NCI-H1105 (cell line): ENCODE data around the gene IRAK3.
"Not testable (repeated sequence)": the region's sequence is repeated elsewhere in the genome, so short reads cannot be mapped to it uniquely, and the experiment has no call there.

ENCODE experiments used
- DNase-seq: peaks from one replicate; lab custom pipeline; 2025; lab: John Stamatoyannopoulos, UW

The IRAK3 gene

GRCh38 chr12:66170606-66171005, 18.4 kb upstream of the IRAK3 start:
- DNase-seq, result no peak

- not testable (repeated sequence) for DNase-seq
These were observed 14.4 kb upstream of the IRAK3 start for GRCh38 chr12:66174391-66175325.

GRCh38 chr12:66176105-66176900, 12.7 kb upstream of the IRAK3 start:
- no peak for DNase-seq

- DNase-seq, result no peak
These were observed 6.1 kb upstream of the IRAK3 start for GRCh38 chr12:66182956-66183355.

GRCh38 chr12:66184822-66185221, 4.2 kb upstream of the IRAK3 start:
- DNase-seq, result not testable (repeated sequence)

GRCh38 chr12:66187036-66187435, 2.0 kb upstream of the IRAK3 start:
- no peak for DNase-seq

- DNase-seq, result no peak
These were observed 1.2 kb upstream of the IRAK3 start for GRCh38 chr12:66187821-66188220.

- no peak for DNase-seq
These were observed 451 bp downstream of the IRAK3 start for GRCh38 chr12:66189486-66189843.

GRCh38 chr12:66189889-66190288, 875 bp downstream of the IRAK3 start:
- DNase-seq, result no peak

GRCh38 chr12:66190519-66191370, 1.7 kb downstream of the IRAK3 start:
- DNase-seq, result no peak

GRCh38 chr12:66191547-66192126, 2.6 kb downstream of the IRAK3 start:
- DNase-seq, result no peak

GRCh38 chr12:66194122-66194521, 5.1 kb downstream of the IRAK3 start:
- no peak for DNase-seq

- DNase-seq, result no peak
These were observed 6.2 kb downstream of the IRAK3 start for GRCh38 chr12:66195242-66195641.

GRCh38 chr12:66196806-66197205, 7.8 kb downstream of the IRAK3 start:
- DNase-seq, result no peak

- DNase-seq, result no peak
These were observed 8.5 kb downstream of the IRAK3 start for GRCh38 chr12:66197495-66197921.

- no peak for DNase-seq
These were observed 10.1 kb downstream of the IRAK3 start for GRCh38 chr12:66199141-66199540.

GRCh38 chr12:66199831-66200509, 11.0 kb downstream of the IRAK3 start:
- DNase-seq, result no peak

- DNase-seq, result no peak
These were observed 14.8 kb downstream of the IRAK3 start for GRCh38 chr12:66203820-66204219.

GRCh38 chr12:66206141-66206540, 17.1 kb downstream of the IRAK3 start:
- DNase-seq, result no peak

GRCh38 chr12:66210840-66211239, 21.8 kb downstream of the IRAK3 start:
- no peak for DNase-seq

- not testable (repeated sequence) for DNase-seq
These were observed 22.6 kb downstream of the IRAK3 start for GRCh38 chr12:66211573-66211972.
